ENCODE data around the gene ZNRF3. TPM values are rescaled to one million over a fixed set of nuclear protein-coding genes. Genes with fewer than 3 reads are reported as not detected.
A peak's percentile ranks its signal among the peaks of the same experiment; 100 is the strongest.

ZNRF3 gene
- total RNA-seq, 1 donor from 2014 or later = 5.8 TPM

DNA sequence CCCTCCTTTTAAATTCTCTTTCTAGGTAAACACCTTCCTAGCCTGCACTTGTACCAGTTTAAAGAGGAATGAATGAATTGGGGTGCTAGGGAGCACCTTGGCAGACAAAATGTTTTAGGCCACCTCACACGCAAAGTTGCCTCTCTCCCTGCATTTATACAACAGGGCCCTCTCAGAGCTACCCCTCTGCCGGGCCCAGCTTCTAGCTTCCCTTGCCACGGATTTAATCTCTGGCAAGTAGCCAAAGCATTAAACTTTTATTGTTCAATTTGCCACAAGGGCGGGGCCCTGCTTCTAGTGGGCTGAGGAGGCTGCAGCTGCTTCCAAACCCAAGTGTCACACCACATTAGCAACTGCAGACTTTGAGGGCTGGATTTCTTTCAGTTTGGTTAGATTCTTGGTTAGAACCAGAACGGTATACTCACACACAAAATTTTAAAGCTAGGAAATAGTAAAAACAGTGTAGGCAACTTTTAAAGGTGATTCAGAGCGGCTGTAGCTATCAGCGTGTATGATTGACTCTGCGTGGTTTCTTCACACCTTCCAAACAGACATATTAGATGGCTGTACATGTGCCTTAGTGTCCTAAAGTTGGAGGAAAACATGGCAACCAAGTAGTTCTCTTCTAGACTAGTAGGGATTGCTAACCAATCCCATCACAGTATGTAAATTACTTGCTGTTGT is 196.0 kb downstream of the ZNRF3 start:
- Mint-ChIP-seq H3K36me3 (ENCODE audit: low read depth, unreplicated experiment) (no peaks in the 10 kb centered on the region), H3K4me1 (ENCODE audit: low read depth, unreplicated experiment) (peaks cover 8% of the 10 kb centered on the region), H3K4me3 (ENCODE audit: unreplicated experiment) (no peak overlapping the region), H3K27ac (ENCODE audit: unreplicated experiment) (no peak overlapping the region), H3K9me3 (ENCODE audit: unreplicated experiment) (no peaks in the 10 kb centered on the region), H3K27me3 (ENCODE audit: low read depth, unreplicated experiment) (peaks cover 3% of the 10 kb centered on the region)
- no peak overlapping the region for H3K27ac ChIP-seq (ENCODE audit: low read depth, low read length)
- H3K36me3 ChIP-seq (ENCODE audit: insufficient read depth, low read length) = no peaks in the 10 kb centered on the region
- TF ChIP-seq EZH2 (IDR thresholded peaks at IDR 0.05; ENCODE audit: insufficient read depth, low read length) = no peak
- TF ChIP-seq, protein P1, sequence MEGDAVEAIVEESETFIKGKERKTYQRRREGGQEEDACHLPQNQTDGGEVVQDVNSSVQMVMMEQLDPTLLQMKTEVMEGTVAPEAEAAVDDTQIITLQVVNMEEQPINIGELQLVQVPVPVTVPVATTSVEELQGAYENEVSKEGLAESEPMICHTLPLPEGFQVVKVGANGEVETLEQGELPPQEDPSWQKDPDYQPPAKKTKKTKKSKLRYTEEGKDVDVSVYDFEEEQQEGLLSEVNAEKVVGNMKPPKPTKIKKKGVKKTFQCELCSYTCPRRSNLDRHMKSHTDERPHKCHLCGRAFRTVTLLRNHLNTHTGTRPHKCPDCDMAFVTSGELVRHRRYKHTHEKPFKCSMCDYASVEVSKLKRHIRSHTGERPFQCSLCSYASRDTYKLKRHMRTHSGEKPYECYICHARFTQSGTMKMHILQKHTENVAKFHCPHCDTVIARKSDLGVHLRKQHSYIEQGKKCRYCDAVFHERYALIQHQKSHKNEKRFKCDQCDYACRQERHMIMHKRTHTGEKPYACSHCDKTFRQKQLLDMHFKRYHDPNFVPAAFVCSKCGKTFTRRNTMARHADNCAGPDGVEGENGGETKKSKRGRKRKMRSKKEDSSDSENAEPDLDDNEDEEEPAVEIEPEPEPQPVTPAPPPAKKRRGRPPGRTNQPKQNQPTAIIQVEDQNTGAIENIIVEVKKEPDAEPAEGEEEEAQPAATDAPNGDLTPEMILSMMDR (IDR thresholded peaks at IDR 0.05; ENCODE audit: insufficient read depth, low read depth, low read length) = no peak
- no peaks in the 10 kb centered on the region for H3K4me1 ChIP-seq (ENCODE audit: insufficient read depth, low read length)
- H3K9ac ChIP-seq (ENCODE audit: low read length) = no peak overlapping the region
- no peak overlapping the region for H3K4me3 ChIP-seq (ENCODE audit: insufficient read depth, low read depth, low read length)
- FAIRE-seq (no peak), DNase-seq (ENCODE audit: low read depth) (peak; percentile 21)
- H2AFZ ChIP-seq (ENCODE audit: low read depth, low read length) = no peak overlapping the region
- H3K4me2 ChIP-seq (ENCODE audit: low read length) = no peak overlapping the region
- H3K9me3 ChIP-seq (ENCODE audit: insufficient read depth, low read depth, low read length) = no peaks in the 10 kb centered on the region
- peaks cover 2% of the 10 kb centered on the region for H3K27me3 ChIP-seq (ENCODE audit: insufficient read depth, low read length)
- no peaks in the 10 kb centered on the region for H3K79me2 ChIP-seq (ENCODE audit: insufficient read depth, low read length)
- no peaks in the 10 kb centered on the region for H4K20me1 ChIP-seq (ENCODE audit: insufficient read depth, low read length)

DNA sequence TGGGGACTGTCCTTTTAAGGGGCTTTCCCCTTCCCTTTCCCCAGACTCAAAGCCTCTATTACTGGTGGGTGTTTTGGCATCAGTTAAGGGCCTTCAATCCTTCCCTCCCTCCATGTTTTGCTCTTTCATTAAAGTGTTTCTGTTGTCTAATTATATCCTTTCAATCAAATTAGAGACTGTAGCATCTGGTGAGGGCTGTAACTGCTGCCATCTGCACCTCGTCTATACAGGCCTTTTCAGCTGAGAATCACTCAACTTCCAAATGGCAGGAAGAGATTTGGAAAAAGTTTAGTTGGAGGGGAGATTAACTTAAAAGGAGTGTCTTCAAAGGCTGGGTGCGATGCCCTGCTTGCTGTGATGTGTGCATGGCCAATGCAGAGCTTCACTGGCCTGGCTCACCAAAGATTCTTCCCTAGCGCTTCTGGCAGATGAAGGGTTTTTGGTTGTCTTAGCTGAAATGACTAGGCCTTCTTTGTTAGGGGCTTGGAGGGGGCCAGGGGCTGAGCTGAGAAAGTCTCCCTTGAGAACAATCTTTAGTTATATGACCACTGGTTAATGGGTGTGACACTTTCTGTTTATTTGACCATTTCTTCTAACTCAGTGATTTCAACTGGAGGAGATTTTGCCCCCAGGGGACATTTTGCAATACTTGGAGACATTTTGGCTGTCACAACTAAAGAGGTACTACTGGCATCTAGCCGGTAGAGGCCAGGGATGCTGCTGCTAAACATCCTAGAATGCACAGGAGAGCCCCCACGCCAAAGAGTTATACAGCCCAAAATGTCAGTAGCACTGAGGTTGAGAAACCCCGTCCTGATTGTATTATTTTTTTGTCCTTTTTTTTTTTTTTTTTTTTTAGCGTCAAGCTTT is 197.0 kb downstream of the ZNRF3 start:
- H3K27ac Mint-ChIP-seq (ENCODE audit: unreplicated experiment) = no peak overlapping the region

More for the DNA sequence above, 197.0 kb downstream of the ZNRF3 start:
- Mint-ChIP-seq H3K27me3 (ENCODE audit: low read depth, unreplicated experiment) (no peaks in the 10 kb centered on the region), H3K36me3 (ENCODE audit: low read depth, unreplicated experiment) (no peaks in the 10 kb centered on the region), H3K9me3 (ENCODE audit: unreplicated experiment) (no peaks in the 10 kb centered on the region), H3K4me3 (ENCODE audit: unreplicated experiment) (no peak overlapping the region), H3K4me1 (ENCODE audit: low read depth, unreplicated experiment) (peaks cover 8% of the 10 kb centered on the region)
- H3K9me3 ChIP-seq (ENCODE audit: insufficient read depth, low read depth, low read length) = no peaks in the 10 kb centered on the region
- DNase-seq (ENCODE audit: low read depth) (no peak), FAIRE-seq (no peak)
- no peak overlapping the region for H3K27ac ChIP-seq (ENCODE audit: low read depth, low read length)
- no peaks in the 10 kb centered on the region for H3K27me3 ChIP-seq (ENCODE audit: insufficient read depth, low read length)
- H3K4me3 ChIP-seq (ENCODE audit: insufficient read depth, low read depth, low read length) = no peak overlapping the region
- no peak for TF ChIP-seq EZH2 (IDR thresholded peaks at IDR 0.05; ENCODE audit: insufficient read depth, low read length)
- TF ChIP-seq, protein P1 (IDR thresholded peaks at IDR 0.05; ENCODE audit: insufficient read depth, low read depth, low read length) = no peak
- H3K36me3 ChIP-seq (ENCODE audit: insufficient read depth, low read length) = no peaks in the 10 kb centered on the region
- no peak overlapping the region for H3K9ac ChIP-seq (ENCODE audit: low read length)
- no peak overlapping the region for H3K4me2 ChIP-seq (ENCODE audit: low read length)
- no peaks in the 10 kb centered on the region for H4K20me1 ChIP-seq (ENCODE audit: insufficient read depth, low read length)
- H2AFZ ChIP-seq (ENCODE audit: low read depth, low read length) = no peak overlapping the region
- H3K4me1 ChIP-seq (ENCODE audit: insufficient read depth, low read length) = no peaks in the 10 kb centered on the region
- no peaks in the 10 kb centered on the region for H3K79me2 ChIP-seq (ENCODE audit: insufficient read depth, low read length)
